ENCODE results near the gene ZC3HAV1. TPM values are rescaled to one million over a fixed set of nuclear protein-coding genes. Genes with fewer than 3 reads are reported as not detected.

ZC3HAV1 gene
- polyA plus RNA-seq, 1 of the 3 experiments (the other 2 are of a cell fraction): 11.2 TPM

DNA sequence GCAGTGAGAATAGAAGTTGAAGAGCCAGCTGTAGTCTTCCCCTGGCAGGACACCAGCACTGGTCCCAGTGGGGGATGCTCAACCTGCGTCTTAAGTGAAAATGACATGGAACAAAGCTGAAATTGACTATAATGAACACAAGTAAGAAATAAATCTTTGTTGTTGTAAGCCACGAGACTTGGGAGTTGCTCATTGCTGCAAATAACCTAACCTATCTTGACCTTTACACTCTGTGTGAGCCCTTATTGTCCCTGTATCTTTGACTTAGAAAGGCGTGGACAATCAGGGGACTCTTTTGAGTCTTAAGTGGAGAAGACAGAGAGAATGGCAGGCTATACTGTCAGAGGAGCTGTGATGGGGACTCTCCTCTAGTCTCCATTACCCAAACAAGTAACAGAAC is 90.6 kb downstream of the ZC3HAV1 start:
- Histone ChIP-seq H3F3A (replicated peaks; ENCODE audit: insufficient read depth) (peaks cover 17% of the 10 kb centered on the region), H4K20me1 (ENCODE audit: insufficient read depth) (no peaks in the 10 kb centered on the region), H3K4me2 (no peak overlapping the region), H3K36me3 (replicated peaks in 1 of 2; ENCODE audit: control insufficient read depth in 1 of 2, insufficient read depth in 2 of 2, low read length in 1 of 2) (peaks cover 27 to 42% of the 10 kb centered on the region in 2 experiments), H3K9ac (no peak overlapping the region), H3K4me3 (ENCODE audit: low read depth in 2 of 2, low read length in 1 of 2) (no peak overlapping the region), H2AFZ (ENCODE audit: low read depth) (no peak overlapping the region), H3K9me3 (no peaks in the 10 kb centered on the region), H3K79me2 (ENCODE audit: insufficient read depth) (no peaks in the 10 kb centered on the region), H3K27ac (ENCODE audit: low read depth in 2 of 2, low read length in 1 of 2) (no peak overlapping the region), H3K9me2 (no peaks in the 10 kb centered on the region), H3K4me1 (ENCODE audit: control insufficient read depth in 1 of 2, insufficient read depth in 2 of 2, low read depth in 1 of 2, low read length in 1 of 2) (peaks cover 3% of the 10 kb centered on the region in 2 experiments; a peak in 3 of 4 replicates), H3K27me3 (ENCODE audit: insufficient read depth) (no peaks in the 10 kb centered on the region)
- DNase-seq: no peak
- CTCF ChIA-PET: interaction anchor here (0.9 to 11.3 kb wide), 9 partner anchors 13 to 132 kb away, joined by 3 to 140 read pairs (median 22); partner anchors contain the start of gene ZC3HAV1L
- WGBS (ENCODE audit: low lambda C conversion rate): 95% methylated on average over 3 of the region's 3 CpGs
- POLR2A ChIA-PET: interaction anchor here (0.7 kb wide), 1 partner anchor 127 kb away, joined by 3 read pairs; no protein-coding TSS in a partner anchor
- TF ChIP-seq FOSL2 (IDR thresholded peaks at IDR 0.05; ENCODE audit: borderline replicate concordance, low read depth): no peak
- no peak for TF ChIP-seq NRF1 (IDR thresholded peaks at IDR 0.05; ENCODE audit: low read depth, low read length)
- TF ChIP-seq, protein P1, sequence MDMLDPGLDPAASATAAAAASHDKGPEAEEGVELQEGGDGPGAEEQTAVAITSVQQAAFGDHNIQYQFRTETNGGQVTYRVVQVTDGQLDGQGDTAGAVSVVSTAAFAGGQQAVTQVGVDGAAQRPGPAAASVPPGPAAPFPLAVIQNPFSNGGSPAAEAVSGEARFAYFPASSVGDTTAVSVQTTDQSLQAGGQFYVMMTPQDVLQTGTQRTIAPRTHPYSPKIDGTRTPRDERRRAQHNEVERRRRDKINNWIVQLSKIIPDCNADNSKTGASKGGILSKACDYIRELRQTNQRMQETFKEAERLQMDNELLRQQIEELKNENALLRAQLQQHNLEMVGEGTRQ (IDR thresholded peaks at IDR 0.05; ENCODE audit: borderline replicate concordance, low read depth, low read length): no peak
- TF ChIP-seq MEF2A (IDR thresholded peaks at IDR 0.05; ENCODE audit: borderline replicate concordance, low read depth): no peak
- TF ChIP-seq, protein P2, sequence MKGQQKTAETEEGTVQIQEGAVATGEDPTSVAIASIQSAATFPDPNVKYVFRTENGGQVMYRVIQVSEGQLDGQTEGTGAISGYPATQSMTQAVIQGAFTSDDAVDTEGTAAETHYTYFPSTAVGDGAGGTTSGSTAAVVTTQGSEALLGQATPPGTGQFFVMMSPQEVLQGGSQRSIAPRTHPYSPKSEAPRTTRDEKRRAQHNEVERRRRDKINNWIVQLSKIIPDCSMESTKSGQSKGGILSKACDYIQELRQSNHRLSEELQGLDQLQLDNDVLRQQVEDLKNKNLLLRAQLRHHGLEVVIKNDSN (IDR thresholded peaks at IDR 0.05; ENCODE audit: borderline replicate concordance, low read depth): no peak
- no peak for TF ChIP-seq FOXJ3 (CRISPR knock-in tag; IDR thresholded peaks at IDR 0.05)
- no peak for TF ChIP-seq SMC3 (IDR thresholded peaks at IDR 0.05; ENCODE audit: low read depth, low read length)
- TF ChIP-seq TAF1 (IDR thresholded peaks at IDR 0.05; ENCODE audit: borderline replicate concordance, low read depth, low read length): no peak
- TF ChIP-seq SIN3A (IDR thresholded peaks at IDR 0.05; ENCODE audit: borderline replicate concordance, low read depth, low read length): no peak
- TF ChIP-seq GABPA (IDR thresholded peaks at IDR 0.05; ENCODE audit: low read depth): no peak
- no peak for TF ChIP-seq EZH2phosphoT487 (IDR thresholded peaks at IDR 0.05; ENCODE audit: borderline replicate concordance, low read depth)
- no peak for TF ChIP-seq YY1 (IDR thresholded peaks at IDR 0.05; ENCODE audit: low read depth)
- TF ChIP-seq ELF1 (IDR thresholded peaks at IDR 0.05): no peak
- no peak for TF ChIP-seq GATA2 (CRISPR knock-in tag; IDR thresholded peaks at IDR 0.05)
- no peak for TF ChIP-seq FOXM1 (IDR thresholded peaks at IDR 0.05; ENCODE audit: low read depth)

DNA sequence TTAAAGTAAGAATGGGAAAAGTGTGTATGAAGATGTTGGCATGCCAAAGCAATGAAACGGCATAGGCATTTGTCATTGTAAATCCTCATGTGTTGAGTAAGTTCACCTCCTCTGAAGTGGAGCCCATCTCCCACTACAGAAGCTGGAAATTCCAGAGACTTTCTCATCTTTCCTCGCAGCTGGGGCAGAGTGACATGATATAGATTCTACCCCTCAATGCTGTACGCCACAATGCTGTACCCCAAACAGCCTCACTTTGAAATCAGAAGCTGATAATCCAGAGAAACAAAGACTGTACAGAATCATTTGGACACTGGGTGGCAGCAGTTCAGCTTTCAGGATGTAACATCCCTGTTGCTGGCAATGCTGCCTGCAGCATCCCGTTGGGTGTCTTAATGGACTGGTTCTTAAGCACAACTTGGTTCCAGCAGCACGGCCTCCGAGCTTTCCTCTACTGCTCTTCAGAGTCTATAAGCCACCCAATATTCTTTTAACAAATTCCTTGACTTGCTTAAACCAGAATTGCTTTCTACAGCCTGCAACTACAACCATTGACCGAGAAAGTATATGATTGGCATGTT is 92.5 kb downstream of the ZC3HAV1 start:
- H3K4me1 ChIP-seq (ENCODE audit: control insufficient read depth in 1 of 2, insufficient read depth in 2 of 2, low read depth in 1 of 2, low read length in 1 of 2): peaks cover 0 to 3% of the 10 kb centered on the region in 2 experiments; a peak in 2 of 4 replicates
- DNase-seq: peak; percentile 88
- no peak overlapping the region for H3K9ac ChIP-seq
- ChIA-PET CTCF (interaction anchor here (0.6 to 11.3 kb wide), 64 partner anchors 9 to 411 kb away, joined by 3 to 140 read pairs (median 4); partner anchors contain the start of genes KIAA1549 and ZC3HAV1L), POLR2A (interaction anchor here (0.9 to 1.1 kb wide), 4 partner anchors 14 to 214 kb away, joined by 3 to 5 read pairs (median 3); partner anchors contain the start of genes UBN2 and ZC3HAV1L)
- H3K9me2 ChIP-seq: no peaks in the 10 kb centered on the region
- no peaks in the 10 kb centered on the region for H3K79me2 ChIP-seq (ENCODE audit: insufficient read depth)
- TF ChIP-seq SMC3 (IDR thresholded peaks at IDR 0.05; ENCODE audit: low read depth, low read length): peak; percentile 91
- TF ChIP-seq CHD2 (IDR thresholded peaks at IDR 0.05; ENCODE audit: low read length, partially characterized antibody): peak; percentile 39
- peak; percentile 89 for TF ChIP-seq RAD21 (IDR thresholded peaks at IDR 0.05; ENCODE audit: low read length)
- TF ChIP-seq, protein P3, sequence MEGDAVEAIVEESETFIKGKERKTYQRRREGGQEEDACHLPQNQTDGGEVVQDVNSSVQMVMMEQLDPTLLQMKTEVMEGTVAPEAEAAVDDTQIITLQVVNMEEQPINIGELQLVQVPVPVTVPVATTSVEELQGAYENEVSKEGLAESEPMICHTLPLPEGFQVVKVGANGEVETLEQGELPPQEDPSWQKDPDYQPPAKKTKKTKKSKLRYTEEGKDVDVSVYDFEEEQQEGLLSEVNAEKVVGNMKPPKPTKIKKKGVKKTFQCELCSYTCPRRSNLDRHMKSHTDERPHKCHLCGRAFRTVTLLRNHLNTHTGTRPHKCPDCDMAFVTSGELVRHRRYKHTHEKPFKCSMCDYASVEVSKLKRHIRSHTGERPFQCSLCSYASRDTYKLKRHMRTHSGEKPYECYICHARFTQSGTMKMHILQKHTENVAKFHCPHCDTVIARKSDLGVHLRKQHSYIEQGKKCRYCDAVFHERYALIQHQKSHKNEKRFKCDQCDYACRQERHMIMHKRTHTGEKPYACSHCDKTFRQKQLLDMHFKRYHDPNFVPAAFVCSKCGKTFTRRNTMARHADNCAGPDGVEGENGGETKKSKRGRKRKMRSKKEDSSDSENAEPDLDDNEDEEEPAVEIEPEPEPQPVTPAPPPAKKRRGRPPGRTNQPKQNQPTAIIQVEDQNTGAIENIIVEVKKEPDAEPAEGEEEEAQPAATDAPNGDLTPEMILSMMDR (IDR thresholded peaks at IDR 0.05): peak; percentile 88
- TF ChIP-seq MXI1 (IDR thresholded peaks at IDR 0.05; ENCODE audit: low read depth, low read length): peak; percentile 40; the same call in 1 of the 2 replicates
- TF ChIP-seq MEF2A (IDR thresholded peaks at IDR 0.05; ENCODE audit: borderline replicate concordance, low read depth): no peak
- no peak for TF ChIP-seq NFIC (IDR thresholded peaks at IDR 0.05; ENCODE audit: borderline replicate concordance)
- TF ChIP-seq, protein P4, sequence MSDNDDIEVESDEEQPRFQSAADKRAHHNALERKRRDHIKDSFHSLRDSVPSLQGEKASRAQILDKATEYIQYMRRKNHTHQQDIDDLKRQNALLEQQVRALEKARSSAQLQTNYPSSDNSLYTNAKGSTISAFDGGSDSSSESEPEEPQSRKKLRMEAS (IDR thresholded peaks at IDR 0.05; ENCODE audit: low read depth): peak; percentile 15; the same call in 1 of the 2 replicates
- no peaks in the 10 kb centered on the region for H3K9me3 ChIP-seq
- no peak overlapping the region for H3K27ac ChIP-seq (ENCODE audit: low read depth in 2 of 2, low read length in 1 of 2)
- 0 out of 2 replicates have a peak, but pooled peaks cover 4% of the 10 kb centered on the region for H3K27me3 ChIP-seq (ENCODE audit: insufficient read depth)
- H2AFZ ChIP-seq (ENCODE audit: low read depth): peak overlapping the region; percentile 56; the same call in 1 of the 2 replicates
- peaks cover 8% of the 10 kb centered on the region for H3F3A ChIP-seq (replicated peaks; ENCODE audit: insufficient read depth)
- WGBS (ENCODE audit: low lambda C conversion rate): 25% methylated on average over 7 of the region's 7 CpGs
- peak overlapping the region in 1 of 2 experiments; percentile 31; a peak in 1 of 4 replicates for H3K4me3 ChIP-seq (ENCODE audit: low read depth in 2 of 2, low read length in 1 of 2)
- H4K20me1 ChIP-seq (ENCODE audit: insufficient read depth): no peaks in the 10 kb centered on the region
- peak overlapping the region; percentile 33; the same call in 1 of the 2 replicates for H3K4me2 ChIP-seq
- peaks cover 14 to 26% of the 10 kb centered on the region in 2 experiments for H3K36me3 ChIP-seq (replicated peaks in 1 of 2; ENCODE audit: control insufficient read depth in 1 of 2, insufficient read depth in 2 of 2, low read length in 1 of 2)

All from SK-N-SH (cell line).